GM23338 (cell line): ENCODE data around the gene TLNRD1. TPM values are rescaled to one million over a fixed set of nuclear protein-coding genes. Genes with fewer than 3 reads are reported as not detected.

Experiments
- ATAC-seq: fragments of 200-7000 bp; cut with Tn5 transposase; 3 replicates; pipeline ENCODE4 v1.9.1; 2020
- DNase-seq: peaks from one replicate; pipeline ENCODE4 v3.0.0-alpha.2; 2015; ENCODE audit warnings: low spot score
- H2AFZ ChIP-seq: fragments of 200-600 bp; sonication (generic); 2 replicates; pipeline ENCODE4 v1.8.0; 2016; ENCODE audit warnings: antibody characterized with exemption, mild to moderate bottlenecking, moderate library complexity
- H3F3A ChIP-seq: fragments of 200-600 bp; sonication (generic); replicated peaks from 2 replicates; pipeline ENCODE4 v1.8.0; 2017; ENCODE audit warnings: antibody characterized with exemption, mixed run types, low read depth
- H3K27ac ChIP-seq: fragments of 200-600 bp; sonication (generic); 2 replicates; pipeline ENCODE4 v1.6.1; 2016; ENCODE audit warnings: low read depth
- H3K27me3 ChIP-seq: fragments of 200-600 bp; sonication (generic); 2 replicates; pipeline ENCODE4 v1.8.0; 2016; ENCODE audit warnings: mild to moderate bottlenecking, mixed run types, moderate library complexity; ENCODE audit not compliant: insufficient read depth
- H3K36me3 ChIP-seq: fragments of 200-600 bp; sonication (generic); 2 replicates; pipeline ENCODE4 v1.8.0; 2016; ENCODE audit warnings: mild to moderate bottlenecking; ENCODE audit not compliant: insufficient read depth
- H3K4me1 ChIP-seq: fragments of 200-600 bp; sonication (generic); 2 replicates; pipeline ENCODE4 v1.8.0; 2016; ENCODE audit warnings: mild to moderate bottlenecking, moderate library complexity; ENCODE audit not compliant: insufficient read depth
- H3K4me2 ChIP-seq: fragments of 200-600 bp; sonication (generic); 2 replicates; pipeline ENCODE4 v1.7.1; 2017; ENCODE audit warnings: mixed run types
- H3K4me3 ChIP-seq: fragments of 200-600 bp; sonication (generic); 2 replicates; pipeline ENCODE4 v1.6.1; 2016; ENCODE audit warnings: mixed run types
- H3K79me2 ChIP-seq: fragments of 200-600 bp; sonication (generic); replicated peaks from 2 replicates; pipeline ENCODE4 v1.8.0; 2017; ENCODE audit warnings: mild to moderate bottlenecking; ENCODE audit not compliant: insufficient read depth
- H3K9me2 ChIP-seq: fragments of 200-600 bp; sonication (generic); 2 replicates; pipeline ENCODE4 v1.8.0; 2017; ENCODE audit not compliant: insufficient read depth
- H4K20me1 ChIP-seq: fragments of 200-600 bp; sonication (generic); replicated peaks from 2 replicates; pipeline ENCODE4 v1.8.0; 2017; ENCODE audit warnings: mild to moderate bottlenecking; ENCODE audit not compliant: insufficient read depth
- H3K27ac Mint-ChIP-seq: 2 replicates; pipeline ENCODE4 v1.8.0; 2020; ENCODE audit warnings: inconsistent platforms, mild to moderate bottlenecking, moderate library complexity, mixed read lengths
- H3K27me3 Mint-ChIP-seq: 3 replicates; pipeline ENCODE4 v1.8.0; 2022; ENCODE audit warnings: low read depth, mild to moderate bottlenecking, moderate library complexity, mixed read lengths, inconsistent platforms; ENCODE audit not compliant: insufficient read depth, poor library complexity
- H3K36me3 Mint-ChIP-seq: 3 replicates; pipeline ENCODE4 v1.8.0; 2021; ENCODE audit warnings: low read depth, mild to moderate bottlenecking, inconsistent platforms, moderate library complexity, mixed read lengths
- H3K4me1 Mint-ChIP-seq: 3 replicates; pipeline ENCODE4 v1.8.0; 2020; ENCODE audit warnings: mild to moderate bottlenecking, inconsistent platforms, mixed read lengths
- H3K4me3 Mint-ChIP-seq: 3 replicates; pipeline ENCODE4 v1.8.0; 2021; ENCODE audit warnings: moderate library complexity, mild to moderate bottlenecking, inconsistent platforms, mixed read lengths
- H3K9me3 Mint-ChIP-seq: 3 replicates; pipeline ENCODE4 v1.8.0; 2020; ENCODE audit warnings: moderate library complexity, mild to moderate bottlenecking, inconsistent platforms, mixed read lengths
- ETS1 ChIP-seq: IDR thresholded peaks from 2 replicates; pipeline ENCODE4 v1.6.1; 2016; ENCODE audit warnings: antibody characterized with exemption
- microRNA-seq: library from miRNA; unstranded; fragments of <30 nt; microRNA quantifications from one replicate; pipeline ENCODE4, GENCODE V29; 2017
- polyA plus RNA-seq: library from polyadenylated mRNA; unstranded; fragments of >200 nt; fragmentation: Nextera tagmentation; extraction: Ambion mirVana; gene quantifications from 2 replicates; pipeline ENCODE4 v1.2.1, GENCODE V29; 2016
- small RNA-seq: library from RNA; depleted of rRNA; stranded (forward); fragments of <200 nt; gene quantifications from one replicate; pipeline ENCODE3, GENCODE V24; 2014; ENCODE audit warnings: low replicate concordance
- total RNA-seq: library from RNA; depleted of rRNA; stranded (reverse); fragments of >200 nt; shearing (Covaris generic); gene quantifications from 2 replicates; pipeline ENCODE4 v1.2.3, GENCODE V29; 2014; rRNA removed

The TLNRD1 gene
- total and polyA plus RNA-seq, 2 experiments from 2014 or later: 6.7 to 27.3 TPM

GRCh38 chr15:81054236-81054635, 53.5 kb downstream of the TLNRD1 start:
- Histone ChIP-seq H3K9me2 (no peaks in the 10 kb centered on the region), H4K20me1 (no peaks in the 10 kb centered on the region), H3K4me1 (no peaks in the 10 kb centered on the region), H3K27me3 (no peaks in the 10 kb centered on the region), H3K4me2 (no peak overlapping the region), H3K4me3 (no peak overlapping the region), H3F3A (no peaks in the 10 kb centered on the region), H3K79me2 (no peaks in the 10 kb centered on the region), H3K36me3 (no peaks in the 10 kb centered on the region), H2AFZ (no peak overlapping the region), H3K27ac (no peak overlapping the region)
- DNase-seq: no peak
- Mint-ChIP-seq H3K36me3 (no peaks in the 10 kb centered on the region), H3K27me3 (no peaks in the 10 kb centered on the region), H3K9me3 (no peaks in the 10 kb centered on the region), H3K4me1 (no peaks in the 10 kb centered on the region), H3K27ac (no peak overlapping the region), H3K4me3 (no peak overlapping the region)
- ATAC-seq: no peak
- no peak for TF ChIP-seq ETS1

Small RNA genes lying within 50 kb of the gene (microRNA-seq; reads per million reads assigned to microRNA genes)
- not detected for gene MIR4514

Small RNA genes lying within 50 kb of the gene (small RNA-seq; reads per million reads assigned to genes)
- gene MIR4514: not detected

Other genes starting within 250 kb of the TLNRD1 start
- gene CEMIP, start 221.6 kb upstream of the TLNRD1 start, total RNA-seq: 2.1 and 4.1 TPM in 2 replicates
- gene CEMIP, start 221.6 kb upstream of the TLNRD1 start, polyA plus RNA-seq: 0.27 and 0.33 TPM in 2 replicates
- gene MESD, start 11.1 kb upstream of the TLNRD1 start, total RNA-seq: 21.1 and 25.6 TPM in 2 replicates
- 47.9 and 52.7 TPM in 2 replicates for gene MESD, start 11.1 kb upstream of the TLNRD1 start, polyA plus RNA-seq
- not detected in 2 replicates for gene CFAP161, start 133.3 kb downstream of the TLNRD1 start, total RNA-seq
- 0.13 TPM in 1 of 2 replicates, not detected in the other for gene CFAP161, start 133.3 kb downstream of the TLNRD1 start, polyA plus RNA-seq
- gene IL16, start 196.0 kb downstream of the TLNRD1 start, total RNA-seq: not detected in 2 replicates
- 0.16 and 0.29 TPM in 2 replicates for gene IL16, start 196.0 kb downstream of the TLNRD1 start, polyA plus RNA-seq